HG02870 (cell line): Measurements from ENCODE around the gene PSMD5.

Source experiments
- ATAC-seq: cut with Tn5 transposase; IDR thresholded peaks from one replicate; pipeline ENCODE4 v1.9.1; 2021; ENCODE audit warnings: mild to moderate bottlenecking, moderate library complexity; ENCODE audit not compliant: unreplicated experiment

Gene PSMD5

DNA sequence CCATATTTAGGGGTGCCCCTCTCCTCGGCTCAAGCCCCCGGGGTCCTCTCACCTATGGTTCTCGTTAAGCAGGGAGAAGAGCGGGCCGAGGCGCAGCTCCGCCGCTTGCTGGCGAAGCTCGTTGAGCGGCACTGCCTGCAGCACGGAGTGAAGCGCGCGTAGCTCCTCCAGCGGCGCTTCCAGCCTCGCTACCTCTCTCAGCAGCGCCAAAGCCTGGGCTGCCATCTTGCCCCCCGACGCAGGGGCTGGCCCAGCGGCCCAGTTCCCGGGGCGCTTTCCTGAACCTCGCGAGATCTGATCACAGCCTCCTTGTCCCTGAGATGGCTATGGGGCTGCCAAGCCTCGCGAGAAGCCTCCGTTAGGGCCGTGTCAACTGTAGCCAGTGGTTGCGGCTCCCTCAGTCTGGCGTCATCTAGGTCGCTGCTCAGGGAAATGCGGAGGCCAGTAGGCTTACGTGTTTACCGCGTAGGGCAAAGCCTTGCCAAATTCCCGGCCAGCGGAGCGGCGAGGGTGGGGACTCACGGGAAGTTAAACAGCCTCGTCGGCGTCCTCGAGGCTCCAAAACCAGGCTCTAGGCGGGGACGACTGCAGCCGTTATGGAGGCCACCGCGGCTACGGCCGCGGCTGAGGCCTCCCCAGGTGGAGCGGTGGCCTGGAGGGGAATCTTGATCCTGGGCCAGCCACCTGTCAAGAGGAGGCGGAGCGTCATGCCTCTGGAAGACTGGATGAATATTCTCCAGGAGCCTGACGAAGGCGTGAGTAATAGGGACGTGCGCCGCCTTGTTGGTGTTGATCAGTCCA is at the start of gene PSMD5:
TSS of gene PSMD5 (minus strand) at position 238 of the 801 bp plus-strand sequence. CDS start at position 225, 13 bp downstream.
- peak; percentile 99 for ATAC-seq

DNA sequence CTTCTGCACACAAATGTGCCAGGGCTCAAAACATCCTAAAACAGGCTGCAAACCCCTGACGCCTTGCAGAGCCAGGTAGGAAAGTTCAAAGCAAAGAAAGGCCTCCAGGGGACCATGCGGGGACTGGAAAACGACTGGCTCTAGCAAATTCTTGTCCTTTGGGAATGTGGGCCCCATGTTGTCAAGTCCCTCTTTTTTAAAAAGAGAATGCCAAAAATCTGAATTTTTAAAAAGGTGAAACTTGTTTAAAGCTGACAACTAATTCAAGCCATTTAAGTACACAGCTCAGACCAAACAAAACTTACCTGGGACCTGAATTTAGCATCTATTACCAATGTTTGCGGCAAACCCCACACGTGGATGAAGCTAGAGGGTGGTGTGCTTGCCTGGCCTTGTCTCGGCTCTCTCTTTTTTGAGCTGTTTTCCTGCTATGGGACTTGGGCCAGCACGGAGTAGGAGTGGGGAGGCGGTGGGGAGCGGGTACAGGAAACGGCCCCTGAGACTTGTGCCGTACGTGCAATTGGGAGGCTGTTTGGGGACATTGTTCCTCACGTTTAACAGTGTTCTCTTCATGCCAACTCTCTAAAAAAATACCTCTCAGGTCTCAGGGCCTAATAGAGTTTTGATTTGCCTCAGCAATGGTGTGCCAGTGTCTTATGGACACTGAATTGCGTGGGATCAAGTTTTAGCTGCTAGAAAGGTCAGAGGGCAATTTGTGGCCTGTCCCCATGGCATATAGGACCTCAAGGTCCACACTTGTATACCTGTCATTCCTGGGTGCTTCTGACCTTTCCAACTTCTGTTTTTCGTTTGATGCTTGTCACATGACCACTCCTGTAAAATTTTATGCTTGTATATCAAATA is 49.4 kb upstream of the PSMD5 start:
- ATAC-seq = peak; percentile 15

DNA sequence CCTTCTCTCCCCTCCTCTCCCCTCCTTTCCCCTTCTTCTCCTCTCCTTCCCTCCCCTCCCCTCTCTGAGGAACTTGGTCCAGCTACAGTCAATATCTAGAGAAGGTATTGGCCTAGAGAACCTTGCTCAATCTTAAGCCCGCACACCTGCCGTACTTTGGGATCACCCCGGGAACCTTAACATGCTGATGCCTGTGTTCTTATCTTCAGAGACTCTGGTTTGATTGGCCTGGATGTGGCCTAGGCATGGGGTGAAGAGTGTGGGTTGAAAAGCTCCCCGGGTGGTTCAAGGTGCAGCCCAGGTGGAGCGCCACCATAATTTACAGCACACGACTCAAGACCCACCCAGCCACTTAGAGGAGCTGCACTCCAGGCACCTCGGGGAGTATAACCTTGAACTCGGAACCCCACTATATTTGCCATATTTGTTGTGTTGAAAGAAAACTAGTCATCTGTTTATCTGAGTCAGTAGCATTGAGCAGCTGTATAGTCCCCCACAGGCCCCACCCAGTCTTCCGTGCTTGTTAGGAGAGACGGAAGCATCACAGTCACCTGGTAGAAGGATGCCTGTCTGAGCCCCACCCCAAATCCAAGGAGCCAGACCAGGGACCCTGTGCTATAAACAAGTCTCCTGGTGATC is 48.6 kb upstream of the PSMD5 start:
- ATAC-seq = no peak

DNA sequence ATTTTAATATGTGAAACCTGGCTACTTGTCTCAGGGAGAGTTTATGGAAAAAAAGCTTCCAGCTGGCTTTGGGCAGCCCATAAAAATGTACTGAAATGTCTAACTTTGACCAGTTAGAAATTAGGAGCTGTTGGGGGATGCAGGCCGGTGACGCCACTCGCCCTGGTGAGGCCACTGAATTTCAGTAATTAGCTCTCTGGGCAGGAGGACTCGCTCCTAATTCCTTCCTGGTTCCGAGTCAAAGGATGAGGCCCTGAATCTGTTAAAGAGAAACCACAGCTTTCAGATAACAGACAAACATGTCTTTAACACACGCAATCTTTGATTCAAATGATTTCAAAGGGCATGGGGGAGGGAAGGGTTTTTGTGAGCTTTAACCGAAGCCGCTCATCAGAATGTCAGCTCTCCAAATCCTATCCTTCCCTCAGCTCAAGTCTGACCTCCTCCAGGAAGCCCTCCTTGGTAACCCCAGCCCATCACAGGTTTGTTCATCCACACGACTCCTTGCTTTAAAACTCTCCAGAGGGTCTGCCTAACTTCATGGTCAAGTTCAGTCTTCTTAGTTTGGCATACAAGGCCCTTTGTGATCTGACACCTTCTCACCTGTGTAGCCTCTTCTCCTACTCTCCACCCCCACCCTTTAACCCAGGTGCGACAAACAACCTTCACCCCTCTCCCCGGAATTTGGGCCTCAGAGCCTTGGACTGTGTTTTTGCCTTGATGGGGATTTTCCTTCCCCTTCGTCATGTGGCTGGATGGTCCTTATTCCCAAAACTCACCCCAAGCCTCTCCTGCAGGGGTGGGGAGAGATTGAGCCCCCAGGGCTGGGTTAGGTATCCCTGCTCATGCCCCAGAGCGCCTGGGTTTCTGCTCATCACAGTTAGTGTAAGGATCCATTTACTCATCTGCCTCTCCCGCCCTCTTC is 47.9 kb upstream of the PSMD5 start:
- ATAC-seq = no peak

DNA sequence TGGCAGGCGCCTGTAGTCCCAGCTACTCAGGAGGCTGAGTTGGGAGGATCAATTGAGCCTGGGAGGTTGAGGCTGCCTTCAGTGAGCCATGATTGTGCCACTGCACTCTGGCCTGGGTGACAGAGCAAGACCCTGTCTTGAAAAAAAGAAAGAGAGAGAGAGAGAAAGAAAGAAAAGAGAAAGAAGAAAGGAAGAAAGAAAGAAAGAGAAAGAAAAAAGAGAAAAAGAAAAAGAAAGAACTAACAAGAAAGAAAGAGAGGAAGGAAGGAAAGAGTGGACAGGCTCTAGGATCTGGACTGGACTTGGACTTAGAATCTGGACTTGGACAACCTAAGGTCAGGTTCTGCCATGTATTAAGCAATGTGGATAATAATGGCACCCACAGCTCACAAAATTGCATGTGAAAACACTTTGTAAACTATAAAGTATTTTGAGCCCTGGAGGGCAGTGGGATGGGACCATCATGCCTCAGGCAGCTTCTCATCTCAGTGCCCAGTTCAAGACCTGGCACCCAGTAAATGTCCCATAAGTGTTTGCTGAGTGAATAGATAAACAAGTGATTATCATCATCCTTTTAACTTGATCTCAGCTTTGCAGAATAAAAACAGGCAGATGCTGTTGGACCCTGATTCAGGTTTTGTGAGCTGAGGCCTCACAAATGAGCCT is 47.0 kb upstream of the PSMD5 start:
- ATAC-seq = no peak

DNA sequence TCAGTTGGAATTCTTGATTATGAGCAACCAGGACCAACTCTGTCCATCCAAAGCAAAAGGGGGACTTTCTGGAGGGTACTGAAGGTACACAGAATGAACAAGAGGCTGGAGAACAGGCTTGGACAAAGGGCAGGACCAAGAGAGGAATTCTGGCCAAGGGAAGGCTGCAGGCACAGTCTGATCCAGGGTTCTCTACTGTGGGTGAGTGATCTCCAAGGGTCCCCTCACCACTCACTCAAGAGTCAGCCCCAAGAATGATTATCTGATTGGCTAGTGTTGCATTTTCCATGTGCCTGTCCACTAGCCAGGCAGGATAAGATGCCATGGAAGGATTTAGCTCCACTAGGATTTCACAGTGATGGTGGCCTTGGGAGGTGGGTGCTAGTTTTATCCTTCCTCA is 45.9 kb upstream of the PSMD5 start:
- ATAC-seq = no peak

DNA sequence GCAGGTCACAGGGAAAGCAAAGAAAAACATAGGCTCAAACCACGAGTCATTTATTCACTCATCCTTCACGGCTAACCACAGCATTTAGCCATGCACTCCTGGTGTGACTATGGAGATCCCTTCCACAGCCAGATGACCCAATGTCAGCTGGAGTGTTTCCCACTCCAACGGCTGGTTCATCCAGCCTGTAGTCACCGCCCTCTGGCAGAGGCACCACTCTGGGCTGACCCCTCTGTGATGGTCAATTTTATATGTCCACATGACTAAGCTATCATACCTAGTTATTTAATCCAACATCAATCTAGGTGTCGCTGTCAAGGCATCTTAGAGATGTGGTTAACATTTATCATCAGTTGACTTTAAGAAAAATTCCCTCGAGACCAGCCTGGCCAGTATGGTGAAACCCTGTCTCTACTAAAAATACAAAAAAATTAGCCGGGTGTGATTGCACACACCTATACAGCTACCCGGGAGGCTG is 43.8 kb upstream of the PSMD5 start:
- no peak for ATAC-seq

DNA sequence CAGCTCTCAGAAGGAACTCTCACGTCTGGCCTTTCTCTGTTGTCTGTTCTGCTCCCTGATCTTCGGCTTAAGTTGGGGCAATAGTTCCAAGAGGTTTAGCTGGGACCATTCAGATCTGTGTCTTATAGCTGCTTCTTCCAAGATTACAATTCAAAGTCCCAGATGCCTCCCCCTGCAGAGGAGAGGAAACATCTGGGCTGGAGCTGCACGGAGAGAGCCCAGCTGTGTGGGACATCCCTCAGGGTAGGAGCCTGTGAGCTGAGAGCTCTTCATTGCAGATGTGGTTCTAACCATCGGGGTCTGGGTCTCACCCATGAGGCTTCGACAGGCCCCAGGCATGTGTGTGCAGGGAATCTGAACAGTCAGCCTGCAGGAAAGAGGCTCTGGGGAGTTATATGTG is 43.2 kb upstream of the PSMD5 start:
- no peak for ATAC-seq

DNA sequence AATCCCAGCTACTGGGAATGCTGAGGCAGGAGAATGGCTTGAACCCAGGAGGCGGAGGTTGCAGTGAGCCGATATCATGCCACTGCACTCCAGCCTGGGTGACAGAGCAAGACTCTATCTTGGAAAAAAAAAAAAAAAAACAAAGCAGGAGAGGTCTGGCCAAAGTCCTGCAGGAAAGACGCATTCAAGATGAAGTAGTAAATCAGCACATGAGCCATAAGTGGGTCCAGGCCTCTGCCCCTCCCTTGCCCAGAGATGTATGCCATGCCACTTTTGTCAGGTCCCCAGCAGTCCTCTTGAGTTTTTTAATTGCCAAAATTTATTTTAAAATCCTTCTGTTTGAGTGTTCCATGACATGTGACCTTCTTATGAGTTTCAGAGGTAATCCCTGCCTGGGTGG is 42.7 kb upstream of the PSMD5 start:
- ATAC-seq = no peak

DNA sequence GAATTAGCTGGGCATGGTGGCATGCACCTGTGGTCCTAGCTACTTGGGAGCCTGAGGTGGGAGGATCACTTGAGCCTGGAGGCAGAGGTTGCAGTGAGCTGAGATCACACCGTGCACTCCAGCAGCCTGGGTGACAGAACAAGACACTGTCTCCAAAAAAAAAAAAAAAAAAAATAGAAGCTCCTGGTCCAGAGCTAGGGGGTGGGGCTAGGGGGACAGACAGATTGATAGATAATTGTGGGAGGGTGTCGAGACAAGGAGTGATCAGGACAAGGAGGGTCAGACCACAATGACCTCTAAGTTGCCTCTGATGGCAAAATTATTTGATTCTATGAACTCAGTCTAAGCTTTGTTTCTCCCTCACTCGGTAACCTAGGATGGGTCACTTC is 40.9 kb upstream of the PSMD5 start:
- ATAC-seq = no peak

DNA sequence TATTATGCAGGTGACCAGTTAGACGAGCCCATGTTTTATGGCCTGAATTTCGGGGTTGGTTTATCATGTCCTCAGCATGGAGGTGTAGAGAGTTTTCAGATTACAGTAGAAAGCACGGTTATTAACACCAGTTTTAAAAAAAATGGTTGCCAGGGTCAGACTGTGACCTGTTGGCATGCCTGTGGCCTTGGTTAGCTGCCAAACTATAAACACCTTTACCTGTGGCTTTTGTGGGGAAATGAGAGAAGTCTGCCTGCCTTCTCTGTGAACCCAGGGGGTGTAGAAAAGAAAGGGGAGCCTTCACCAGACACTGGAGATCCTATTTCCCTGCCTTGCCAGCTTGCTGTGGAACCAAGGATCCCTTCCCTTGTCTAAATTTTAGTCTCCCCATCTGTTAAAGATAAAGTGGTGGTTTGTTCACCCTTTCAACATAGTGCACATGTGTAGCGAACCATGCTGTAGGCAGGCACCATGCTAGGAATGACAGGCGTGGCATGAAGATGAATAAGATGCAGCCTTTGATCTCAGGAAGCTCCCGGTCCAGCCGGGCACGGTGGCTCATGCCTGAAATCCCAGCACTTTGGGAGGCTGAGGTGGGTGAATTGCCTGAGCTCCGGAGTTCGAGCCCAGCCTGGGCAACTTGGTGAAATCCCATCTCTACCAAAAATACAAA is 40.3 kb upstream of the PSMD5 start:
- ATAC-seq = no peak

DNA sequence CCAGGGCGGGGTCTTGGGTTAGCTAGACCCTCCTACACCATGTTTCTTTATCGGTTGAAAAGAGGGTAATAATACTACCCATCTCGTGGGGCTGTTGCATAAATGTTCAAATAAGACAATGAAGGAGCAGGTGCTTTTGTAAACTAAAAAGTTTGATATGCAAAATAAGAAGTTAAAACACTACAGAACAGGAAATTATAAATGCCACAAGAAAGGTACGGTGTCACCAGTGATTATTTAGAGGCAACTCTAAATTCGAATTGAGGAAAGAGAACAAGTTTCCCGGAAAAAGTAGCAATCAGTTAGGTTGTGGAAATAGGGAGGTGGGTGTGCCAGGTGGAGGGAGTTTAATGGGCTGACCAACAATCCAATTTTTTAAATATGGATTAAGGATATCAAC is 36.7 kb upstream of the PSMD5 start:
- no peak for ATAC-seq

DNA sequence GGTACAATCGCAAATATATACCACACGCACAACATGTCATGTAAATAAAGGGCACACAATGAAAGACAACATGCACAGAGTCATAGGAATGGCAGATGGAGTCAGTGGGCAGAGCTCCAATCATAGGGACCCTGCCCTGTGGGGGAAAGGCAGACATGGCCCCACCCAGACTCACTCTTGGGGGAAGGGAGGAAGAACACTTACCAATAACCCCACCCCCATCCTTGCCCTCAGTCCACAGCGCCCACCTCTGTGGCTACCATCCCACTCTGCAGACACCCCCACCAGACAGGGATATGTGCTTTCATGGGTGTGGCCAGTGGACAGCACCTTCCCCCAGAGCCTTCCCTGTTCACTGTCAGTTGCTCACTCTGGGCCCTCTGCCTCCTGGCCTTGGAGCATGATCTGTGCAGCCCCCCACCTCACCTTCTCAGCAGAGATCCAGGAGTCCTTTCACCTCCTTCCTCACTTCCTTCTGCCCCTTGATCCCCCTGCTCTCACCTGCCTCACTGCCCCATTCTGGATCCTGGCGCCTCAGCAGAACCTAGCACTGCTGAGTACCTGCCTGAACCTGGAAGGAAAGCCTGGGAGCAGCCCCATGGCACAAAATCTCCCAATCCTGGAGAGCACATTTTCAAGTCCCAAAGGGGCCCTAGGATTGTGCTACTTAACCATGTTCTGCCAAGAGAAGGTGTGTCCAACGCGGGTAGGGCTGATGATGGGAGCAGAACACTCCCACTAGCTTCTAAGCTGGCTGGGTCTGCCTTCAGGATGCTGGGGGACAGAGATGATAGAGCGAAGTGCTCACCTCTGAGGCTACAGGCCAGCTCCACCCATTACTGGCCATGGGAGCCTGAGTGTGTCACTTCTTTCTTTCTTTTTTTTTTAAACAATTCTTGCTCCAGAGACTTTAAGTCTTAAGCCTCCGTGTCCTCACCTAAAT is 35.7 kb upstream of the PSMD5 start:
- no peak for ATAC-seq

DNA sequence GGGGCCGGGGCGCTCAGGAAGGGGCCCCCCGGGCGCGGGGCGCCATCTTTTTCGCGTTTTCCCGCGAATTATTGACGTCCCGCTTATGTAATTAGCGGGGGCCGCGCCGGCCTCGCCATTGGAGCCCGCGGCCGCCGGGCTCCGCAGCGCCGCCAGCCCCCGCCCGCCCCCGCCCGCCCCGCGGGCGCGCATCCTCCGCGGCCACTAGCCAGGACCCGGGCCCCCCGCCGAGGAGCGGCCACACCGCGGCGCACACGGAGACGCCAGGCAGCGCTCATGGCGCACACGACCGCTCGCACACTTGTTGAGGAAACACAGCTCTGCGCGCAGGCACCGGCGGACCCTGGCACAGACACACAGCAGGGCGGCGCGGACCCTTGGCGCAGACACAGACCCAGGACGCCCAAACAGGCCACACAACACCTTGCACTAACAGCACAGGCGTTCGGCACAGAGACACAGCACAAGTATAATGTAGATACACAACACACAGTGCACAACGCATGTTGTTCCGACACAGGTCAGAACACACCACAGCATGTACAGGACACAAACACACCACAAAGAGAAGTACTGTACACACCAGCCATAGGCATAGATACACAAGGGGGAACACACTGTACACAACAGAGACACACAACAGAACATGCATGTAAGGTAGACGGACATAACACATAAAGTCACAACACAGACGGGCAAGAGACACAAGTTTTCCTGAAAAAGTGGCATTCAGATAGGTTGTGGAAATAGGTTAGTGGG is 34.7 kb upstream of the PSMD5 start:
- no peak for ATAC-seq

DNA sequence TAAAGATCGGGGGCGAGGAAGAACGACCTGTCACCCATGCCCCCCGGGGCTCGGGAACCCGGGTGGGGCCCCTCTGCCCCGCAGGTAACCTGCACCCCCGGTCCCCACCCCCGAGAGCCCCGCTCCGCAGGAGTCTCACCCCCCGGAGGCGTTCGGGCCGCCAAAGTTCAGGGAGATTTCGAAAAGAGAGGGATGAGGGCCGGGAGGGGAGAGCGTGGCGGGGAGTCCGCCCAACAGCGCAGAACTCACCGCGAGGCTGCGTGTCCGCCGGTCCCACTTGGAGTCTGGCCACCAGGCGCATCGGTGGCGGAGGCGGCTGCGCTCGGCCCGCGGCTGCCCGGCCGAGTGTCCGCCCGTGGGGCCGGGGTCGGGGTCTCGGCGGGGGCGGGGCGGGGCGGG is 34.1 kb upstream of the PSMD5 start, which contains the start of gene PHF19:
TSS of gene PHF19 (minus strand) at position 347 of the 399 bp plus-strand sequence. CDS start 2,447 bp downstream, outside the sequence.
- ATAC-seq = no peak

DNA sequence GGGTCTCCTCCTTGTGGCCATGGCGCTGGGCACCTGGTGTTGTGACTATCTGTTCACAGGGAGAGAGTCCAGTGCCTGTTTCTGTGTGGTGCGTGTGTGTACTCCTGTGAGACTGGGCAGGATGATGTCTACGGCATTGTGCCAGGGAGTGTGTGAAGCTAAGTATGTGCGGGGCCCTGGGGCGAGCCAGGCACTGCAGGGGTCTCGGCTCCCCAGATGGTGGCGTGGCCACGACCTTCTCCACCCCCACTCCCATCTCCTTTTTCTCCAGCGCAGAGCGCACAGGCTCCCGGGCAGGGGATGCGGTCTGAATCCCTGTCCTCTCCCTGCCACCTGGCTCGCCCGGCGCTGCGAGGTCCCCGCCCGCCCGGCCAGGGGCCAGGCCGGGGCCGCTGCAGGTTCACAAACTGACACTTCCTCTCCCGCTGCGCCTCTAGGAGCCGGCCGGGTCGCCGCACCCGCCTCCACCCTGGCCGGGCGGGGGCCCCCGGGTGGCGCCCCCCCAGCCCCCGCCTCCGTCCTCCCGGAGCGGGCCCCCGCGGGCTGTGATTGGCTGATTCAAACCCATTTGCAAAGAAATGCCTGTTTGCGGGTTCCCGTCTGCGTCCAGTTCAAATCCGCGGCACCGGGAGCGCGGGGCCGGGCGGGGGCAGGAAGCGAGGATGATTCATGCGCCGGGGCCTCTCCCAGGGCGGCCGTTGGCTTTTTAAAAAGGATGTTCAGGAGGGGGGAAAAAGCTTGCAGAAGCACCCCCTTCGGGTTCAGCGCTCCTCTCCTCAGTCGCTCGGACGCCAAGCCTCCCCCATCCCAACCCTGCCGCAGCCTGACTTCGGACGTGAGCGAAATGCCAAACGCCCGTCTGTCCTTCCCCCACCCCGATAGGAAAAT is 33.5 kb upstream of the PSMD5 start:
- peak; percentile 62 for ATAC-seq

DNA sequence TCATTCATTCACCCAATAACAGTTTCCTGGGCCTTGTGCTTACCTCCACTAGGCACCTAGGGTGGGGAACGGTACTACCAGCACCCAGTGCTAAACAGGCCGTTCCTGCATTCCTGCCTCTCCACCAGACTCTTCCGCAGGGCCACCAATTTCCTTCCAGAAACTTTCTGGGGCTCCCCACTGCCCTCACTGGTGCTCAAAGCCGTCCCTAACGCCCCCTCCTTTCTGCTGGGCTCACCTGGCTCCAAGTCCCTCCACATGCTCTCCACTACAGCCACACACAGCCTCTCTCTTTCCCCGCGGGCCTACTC is 32.9 kb upstream of the PSMD5 start:
- ATAC-seq = no peak
